ENCODE measurements around the gene TMEM9. TPM values are rescaled to one million over a fixed set of nuclear protein-coding genes. Genes with fewer than 3 reads are reported as not detected.
A peak's percentile ranks its signal among the peaks of the same experiment; 100 is the strongest.

Gene TMEM9
- total and polyA plus RNA-seq, 9 of the 15 experiments (the other 6 are each of a cell fraction or from before 2014, with no cell fraction given): 30.4 to 107 (median 67.6) TPM

GRCh38 chr1:201176940-201177339, 22.7 kb upstream of the TMEM9 start:
- no peaks in the 10 kb centered on the region for H3K79me2 ChIP-seq (ENCODE audit: control insufficient read depth, insufficient read depth, low read length)
- TF ChIP-seq SPI1 (IDR thresholded peaks at IDR 0.05; ENCODE audit: borderline replicate concordance, low read depth, low read length) (no peak), FOSL1 (tag; conservative IDR thresholded peaks at IDR 0.05) (0 out of 2 replicates have a peak, but pooled peaks have one; percentile 23)
- CTCF ChIA-PET (ENCODE audit: low intra/inter-chr PET ratio): no interaction called here
- H3K4me3 ChIP-seq: no peak overlapping the region
- no peak overlapping the region for H3K4me2 ChIP-seq (ENCODE audit: insufficient read depth, low read length)
- no peaks in the 10 kb centered on the region for H3K4me1 ChIP-seq (replicated peaks in 1 of 2; ENCODE audit: control insufficient read depth in 2 of 2, insufficient read depth in 2 of 2, low read length in 2 of 2)
- in situ Hi-C loops (cut with MboI): no loop called here
- H3K9me1 ChIP-seq (ENCODE audit: control insufficient read depth, insufficient read depth, low read length): no peaks in the 10 kb centered on the region
- intact Hi-C loops (cut with micrococcal nuclease): no loop called here
- no peak overlapping the region for H2AFZ ChIP-seq (ENCODE audit: low read depth, low read length)
- no peaks in the 10 kb centered on the region for H3K36me3 ChIP-seq (ENCODE audit: control insufficient read depth, insufficient read depth, low read length)
- no peaks in the 10 kb centered on the region for H4K20me1 ChIP-seq (replicated peaks; ENCODE audit: control insufficient read depth, insufficient read depth, low read length)
- peaks cover 3% of the 10 kb centered on the region; the same call in 1 of the 2 replicates for H3K9me3 ChIP-seq (replicated peaks; ENCODE audit: control insufficient read depth, insufficient read depth, low read depth, low read length)
- peaks cover 21 to 32% of the 10 kb centered on the region in 2 experiments for H3K27me3 ChIP-seq (ENCODE audit: control insufficient read depth in 2 of 2, insufficient read depth in 2 of 2, low read length in 2 of 2)
- DNase-seq (ENCODE audit: extremely low read depth in 1 of 4, low spot score in 3 of 4) (no peak), ATAC-seq (peak; percentile 25; the same call in 2 of the 3 replicates), FAIRE-seq (no peak)
- 9% methylated on average over 2 of the region's 2 CpGs for WGBS (ENCODE audit: insufficient coverage, low coverage, missing lambda C conversion rate)
- no TSS peak for BruUV-seq (replicated peaks)
- POLR2A ChIA-PET: interaction anchor here (0.9 to 2.0 kb wide), 2 partner anchors 14 to 26 kb away, joined by 3 to 6 read pairs; partner anchors contain the start of gene IGFN1
- no peak overlapping the region for H3K9ac ChIP-seq (ENCODE audit: insufficient read depth in 1 of 2, low read depth in 2 of 2, low read length in 2 of 2)
- H3K27ac ChIP-seq (ENCODE audit: extremely low read depth, low read depth, low read length): no peak overlapping the region

- Histone ChIP-seq H3K4me1 (replicated peaks in 1 of 2; ENCODE audit: control insufficient read depth in 2 of 2, insufficient read depth in 2 of 2, low read length in 2 of 2) (peaks cover 2 to 6% of the 10 kb centered on the region in 2 experiments; a peak in 4 of 5 replicates), H3K4me2 (ENCODE audit: insufficient read depth, low read length) (no peak overlapping the region), H3K36me3 (ENCODE audit: control insufficient read depth, insufficient read depth, low read length) (no peaks in the 10 kb centered on the region), H3K9me1 (ENCODE audit: control insufficient read depth, insufficient read depth, low read length) (no peaks in the 10 kb centered on the region), H3K4me3 (no peak overlapping the region), H4K20me1 (replicated peaks; ENCODE audit: control insufficient read depth, insufficient read depth, low read length) (no peaks in the 10 kb centered on the region), H3K9me3 (replicated peaks; ENCODE audit: control insufficient read depth, insufficient read depth, low read depth, low read length) (peaks cover 3% of the 10 kb centered on the region; the same call in 1 of the 2 replicates), H2AFZ (ENCODE audit: low read depth, low read length) (no peak overlapping the region), H3K27ac (ENCODE audit: extremely low read depth, low read depth, low read length) (no peak overlapping the region), H3K79me2 (ENCODE audit: control insufficient read depth, insufficient read depth, low read length) (no peaks in the 10 kb centered on the region), H3K9ac (ENCODE audit: insufficient read depth in 1 of 2, low read depth in 2 of 2, low read length in 2 of 2) (peak overlapping the region in 1 of 2 experiments; percentile 1; a peak in 1 of 4 replicates), H3K27me3 (ENCODE audit: control insufficient read depth in 2 of 2, insufficient read depth in 2 of 2, low read length in 2 of 2) (peaks cover 18 to 29% of the 10 kb centered on the region in 2 experiments)
- ChIA-PET CTCF (ENCODE audit: low intra/inter-chr PET ratio) (no interaction called here), POLR2A (interaction anchor here (0.9 to 2.0 kb wide), 2 partner anchors 25 to 47 kb away, joined by 3 to 6 read pairs; no protein-coding TSS in a partner anchor)
- in situ Hi-C loops (cut with MboI) (no loop called here), intact Hi-C loops (cut with micrococcal nuclease) (no loop called here)
- 7% methylated on average over 7 of the region's 7 CpGs for WGBS (ENCODE audit: insufficient coverage, low coverage, missing lambda C conversion rate)
- FAIRE-seq (no peak), DNase-seq (ENCODE audit: extremely low read depth in 1 of 4, low spot score in 3 of 4) (no peak), ATAC-seq (no peak)
- no TSS peak for BruUV-seq (replicated peaks)
- TF ChIP-seq SP1 (CRISPR knock-in tag; IDR thresholded peaks at IDR 0.05) (no peak), ZBTB7A (IDR thresholded peaks at IDR 0.05; ENCODE audit: borderline replicate concordance, control insufficient read depth, low read depth, low read length) (no peak), NFRKB (IDR thresholded peaks at IDR 0.05; ENCODE audit: low read depth) (no peak), TAF7 (tag; IDR thresholded peaks at IDR 0.05) (no peak), MAFK (IDR thresholded peaks at IDR 0.05; ENCODE audit: low read length) (no peak), MCM2 (IDR thresholded peaks at IDR 0.05; ENCODE audit: low read depth) (no peak)
These were observed 21.7 kb upstream of the TMEM9 start for GRCh38 chr1:201175820-201176500.

Data from K562 (cell line).